ENCODE data around the gene DCAF11. TPM values are rescaled to one million over a fixed set of nuclear protein-coding genes. Genes with fewer than 3 reads are reported as not detected.

The DCAF11 gene
- total and polyA plus RNA-seq, 2 of the 13 experiments (the other 11 are each of a cell fraction or from before 2014, with no cell fraction given) = 150 to 257 TPM

GRCh38 chr14:24081739-24082211 is 32.8 kb upstream of the DCAF11 start (continued):
- TF ChIP-seq ZNF609 (CRISPR knock-in tag; IDR thresholded peaks at IDR 0.05; ENCODE audit: borderline replicate concordance) (no peak), ZNF564 (CRISPR knock-in tag; IDR thresholded peaks at IDR 0.05) (no peak), EHMT2 (IDR thresholded peaks at IDR 0.05; ENCODE audit: borderline replicate concordance, low read depth, low read length) (no peak), ZBTB10 (CRISPR knock-in tag; IDR thresholded peaks at IDR 0.05; ENCODE audit: borderline replicate concordance) (peak; percentile 88), ZNF274 (CRISPR knock-in tag; IDR thresholded peaks at IDR 0.05) (no peak), PAXIP1 (CRISPR knock-in tag; conservative IDR thresholded peaks at IDR 0.05) (peak; percentile 12; the same call in 1 of the 2 replicates), HOXA7 (CRISPR knock-in tag; IDR thresholded peaks at IDR 0.05) (no peak), ASH2L (IDR thresholded peaks at IDR 0.05; ENCODE audit: insufficient read length, low read depth, low read length) (peak; percentile 35), REL (CRISPR knock-in tag; conservative IDR thresholded peaks at IDR 0.05) (no peak), SPEN (CRISPR knock-in tag; IDR thresholded peaks at IDR 0.05; ENCODE audit: low read depth) (no peak; the same call in 1 of the 2 replicates), JUND (CRISPR knock-in tag; IDR thresholded peaks at IDR 0.05) (no peak), ZKSCAN5 (CRISPR knock-in tag; IDR thresholded peaks at IDR 0.05) (no peak), HBP1 (CRISPR knock-in tag; IDR thresholded peaks at IDR 0.05; ENCODE audit: low read depth) (no peak)
